Measurements from ENCODE around the gene CCDC137. TPM values are rescaled to one million over a fixed set of nuclear protein-coding genes. Genes with fewer than 3 reads are reported as not detected.
"Not testable (repeated sequence)": the region's sequence is repeated elsewhere in the genome, so short reads cannot be mapped to it uniquely, and the experiment has no call there.

Gene CCDC137
- 10 to 100 TPM in 2 of 3 donors, 1 to 10 TPM in 1; 8.9 to 18.6 (median 11.3) TPM for polyA plus RNA-seq

- H3K27ac ChIP-seq (ENCODE audit: low read depth, low read length): peak within 1 kb of the TSS; percentile 29
- WGBS, 3 donors: 0 to 1% (median 0%) methylated on average over 88 to 96 of the region's 96 CpGs
These were observed at the start of gene CCDC137, which contains the start of gene OXLD1 for GRCh38 chr17:81666342-81667191. TSS of gene CCDC137 (plus strand) at chr17:81666737. CDS start at chr17:81666767, 30 bp downstream. TSS of gene OXLD1 (minus strand) at chr17:81666605. CDS start at chr17:81666577, 28 bp downstream.

GRCh38 chr17:81616877-81617276, 49.7 kb upstream of the CCDC137 start:
- no peak overlapping the region for H3K27ac ChIP-seq (ENCODE audit: low read depth, low read length)
- WGBS, 3 donors: 42 to 65% (median 58%) methylated on average over 7 of the region's 7 CpGs

- WGBS, 3 donors: 96 to 100% (median 97%) methylated on average over 10 to 26 of the region's 36 CpGs
- H3K27ac ChIP-seq (ENCODE audit: low read depth, low read length): not testable (repeated sequence)
These were observed 48.2 kb upstream of the CCDC137 start for GRCh38 chr17:81618307-81618706.

- H3K27ac ChIP-seq (ENCODE audit: low read depth, low read length): no peak overlapping the region
These were observed 44.9 kb upstream of the CCDC137 start for GRCh38 chr17:81621494-81622130.

GRCh38 chr17:81630274-81630673, 36.3 kb upstream of the CCDC137 start:
- 74 to 87% (median 84%) methylated on average over 8 of the region's 8 CpGs for whole genome bisulfite sequencing, 3 donors
- H3K27ac ChIP-seq (ENCODE audit: low read depth, low read length): no peak overlapping the region

More at GRCh38 chr17:81621494-81622130, 44.9 kb upstream of the CCDC137 start:
- WGBS, 3 donors: 32 to 75% (median 57%) methylated on average over 11 of the region's 11 CpGs

GRCh38 chr17:81631482-81631881, 35.1 kb upstream of the CCDC137 start:
- WGBS, 3 donors: 69 to 80% (median 69%) methylated on average over 7 of the region's 7 CpGs

GRCh38 chr17:81635431-81635830, 31.1 kb upstream of the CCDC137 start:
- 90 to 92% (median 91%) methylated on average over 5 of the region's 5 CpGs for WGBS, 3 donors
- H3K27ac ChIP-seq (ENCODE audit: low read depth, low read length): no peak overlapping the region

More at GRCh38 chr17:81631482-81631881, 35.1 kb upstream of the CCDC137 start:
- no peak overlapping the region for H3K27ac ChIP-seq (ENCODE audit: low read depth, low read length)

GRCh38 chr17:81635973-81636504, 30.5 kb upstream of the CCDC137 start:
- H3K27ac ChIP-seq (ENCODE audit: low read depth, low read length): peak overlapping the region; percentile 5
- 25 to 39% (median 33%) methylated on average over 18 of the region's 18 CpGs for WGBS, 3 donors

- H3K27ac ChIP-seq (ENCODE audit: low read depth, low read length): peak within 1 kb of the TSS; percentile 5
- 0% methylated on average over 47 to 77 of the region's 77 CpGs for WGBS, 3 donors
These were observed 29.8 kb upstream of the CCDC137 start, which contains the start of the genes NPLOC4 and TSPAN10 for GRCh38 chr17:81636505-81637288. TSS of gene NPLOC4 (minus strand) at chr17:81637112. CDS start at chr17:81636930, 182 bp downstream. TSS of gene TSPAN10 (plus strand) at chr17:81637196. CDS start at chr17:81642413, 5,217 bp downstream.

- WGBS, 3 donors: 69 to 79% (median 74%) methylated on average over 4 of the region's 4 CpGs
- no peak overlapping the region for H3K27ac ChIP-seq (ENCODE audit: low read depth, low read length)
These were observed 27.9 kb upstream of the CCDC137 start for GRCh38 chr17:81638683-81639082.

GRCh38 chr17:81640011-81640410, 26.5 kb upstream of the CCDC137 start:
- 89 to 98% (median 93%) methylated on average over 9 of the region's 9 CpGs for WGBS, 3 donors
- no peak overlapping the region for H3K27ac ChIP-seq (ENCODE audit: low read depth, low read length)

GRCh38 chr17:81641825-81642489, 24.6 kb upstream of the CCDC137 start:
- 90 to 93% (median 93%) methylated on average over 16 to 17 of the region's 17 CpGs for WGBS, 3 donors

GRCh38 chr17:81644496-81644895, 22.0 kb upstream of the CCDC137 start:
- H3K27ac ChIP-seq (ENCODE audit: low read depth, low read length): no peak overlapping the region
- 88 to 96% (median 91%) methylated on average over 11 to 15 of the region's 15 CpGs for WGBS, 3 donors

More at GRCh38 chr17:81641825-81642489, 24.6 kb upstream of the CCDC137 start:
- H3K27ac ChIP-seq (ENCODE audit: low read depth, low read length): no peak overlapping the region

- H3K27ac ChIP-seq (ENCODE audit: low read depth, low read length): no peak overlapping the region
- WGBS, 3 donors: 84 to 88% (median 86%) methylated on average over 27 to 29 of the region's 29 CpGs
These were observed 21.3 kb upstream of the CCDC137 start for GRCh38 chr17:81644976-81645952.

- H3K27ac ChIP-seq (ENCODE audit: low read depth, low read length): no peak overlapping the region
- 69 to 71% (median 71%) methylated on average over 12 of the region's 12 CpGs for WGBS, 3 donors
These were observed 19.5 kb upstream of the CCDC137 start for GRCh38 chr17:81646869-81647600.

- WGBS, 3 donors: 27 to 41% (median 38%) methylated on average over 21 of the region's 21 CpGs
- H3K27ac ChIP-seq (ENCODE audit: low read depth, low read length): no peak overlapping the region
These were observed 18.9 kb upstream of the CCDC137 start for GRCh38 chr17:81647640-81648012.

Data from adipose tissue (tissue), 3 donors.